Muscle of arm (tissue), 12 donors: ENCODE measurements around the gene GSE1. TPM values are rescaled to one million over a fixed set of nuclear protein-coding genes. Genes with fewer than 3 reads are reported as not detected.

Source experiments
- DNase-seq: peaks from one replicate; pipeline ENCODE4 v3.0.0-alpha.2; 2013
- polyA plus RNA-seq, 12 donors: library from polyadenylated mRNA; unstranded; fragments of 120-200 nt; gene quantifications; one replicate each; pipeline ENCODE4 v1.2.1, GENCODE V29; 2013; ENCODE audit not compliant: insufficient read length in 12 of 12

The GSE1 gene
- polyA plus RNA-seq, 12 donors: 35.4 to 106 (median 53.9) TPM; not detected in 1

DNA sequence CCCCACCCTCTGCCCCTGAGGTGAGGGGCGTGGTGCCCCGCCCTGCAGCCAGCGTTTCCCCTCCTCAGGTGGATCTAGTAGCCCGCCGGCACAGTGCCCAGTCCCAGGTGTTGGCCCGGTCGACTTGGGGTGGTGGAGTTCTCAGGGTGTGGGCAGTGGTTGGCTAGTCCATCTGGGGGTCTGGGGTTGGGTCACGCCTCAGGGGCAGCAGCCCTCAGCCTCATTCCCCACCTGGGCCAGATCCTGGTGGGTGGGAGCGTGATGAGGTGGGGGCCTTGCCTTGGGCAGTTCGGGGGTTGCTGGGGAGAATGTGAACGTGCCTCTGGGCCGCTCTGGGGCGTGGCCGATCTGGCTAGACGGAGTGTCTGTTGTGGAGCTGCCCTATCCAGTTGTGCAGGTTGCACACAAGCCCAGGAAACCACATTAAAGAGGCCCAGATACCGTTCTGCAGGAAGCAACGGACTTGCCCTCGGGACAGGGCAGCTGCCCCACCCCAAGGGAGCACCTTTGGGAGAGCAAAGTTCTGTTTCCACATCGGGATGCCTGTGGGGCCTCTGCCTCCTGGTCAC lies 32.0 kb downstream of the GSE1 start:
- no peak for DNase-seq

DNA sequence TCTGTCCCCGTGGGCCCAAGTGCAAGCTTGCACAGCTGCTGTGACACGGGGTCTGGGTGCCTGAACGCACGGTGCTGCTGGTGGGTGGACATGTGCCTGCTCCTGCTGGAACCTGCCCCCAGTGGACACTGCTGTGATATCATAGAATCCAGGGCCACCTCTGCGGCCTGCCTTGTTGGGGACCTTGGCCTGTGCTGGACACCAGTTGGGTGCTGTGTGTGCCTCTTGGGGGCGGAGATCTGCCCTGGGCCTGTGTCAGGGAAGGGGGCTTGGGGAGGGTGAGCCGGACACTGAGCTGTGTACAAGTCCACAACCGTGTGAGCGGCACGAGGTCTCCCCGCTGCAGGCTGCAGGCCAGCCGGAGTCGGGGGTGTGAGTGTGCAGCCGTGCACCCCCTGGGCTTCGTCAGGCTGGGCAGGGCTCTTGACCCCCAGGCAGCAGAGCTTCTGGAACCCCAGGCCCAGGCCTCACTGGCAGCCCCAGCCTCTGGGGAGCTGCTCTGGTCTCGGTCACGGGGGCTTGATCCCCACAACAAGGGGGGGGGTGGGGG lies 33.3 kb downstream of the GSE1 start:
- DNase-seq: no peak

DNA sequence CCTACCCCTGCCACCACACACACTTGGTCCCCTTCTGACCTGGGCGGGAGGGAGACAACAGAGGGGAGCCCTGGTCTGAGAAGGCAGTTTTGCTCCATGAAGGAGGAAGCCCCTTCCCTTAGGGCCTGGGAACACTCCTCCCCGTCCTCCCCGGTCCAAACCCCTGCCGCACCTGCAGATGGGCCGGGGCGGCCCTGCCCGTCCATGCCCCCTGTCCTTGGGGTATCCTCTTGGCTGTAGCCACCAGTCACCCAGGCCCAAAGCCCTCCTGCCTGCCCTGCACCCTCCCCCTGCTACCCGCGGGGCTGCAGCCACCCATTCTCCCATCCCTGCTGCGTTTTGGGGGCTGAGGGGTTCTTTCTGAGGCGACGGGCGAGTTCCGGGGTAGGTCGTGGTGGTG lies 33.9 kb downstream of the GSE1 start:
- DNase-seq: no peak

DNA sequence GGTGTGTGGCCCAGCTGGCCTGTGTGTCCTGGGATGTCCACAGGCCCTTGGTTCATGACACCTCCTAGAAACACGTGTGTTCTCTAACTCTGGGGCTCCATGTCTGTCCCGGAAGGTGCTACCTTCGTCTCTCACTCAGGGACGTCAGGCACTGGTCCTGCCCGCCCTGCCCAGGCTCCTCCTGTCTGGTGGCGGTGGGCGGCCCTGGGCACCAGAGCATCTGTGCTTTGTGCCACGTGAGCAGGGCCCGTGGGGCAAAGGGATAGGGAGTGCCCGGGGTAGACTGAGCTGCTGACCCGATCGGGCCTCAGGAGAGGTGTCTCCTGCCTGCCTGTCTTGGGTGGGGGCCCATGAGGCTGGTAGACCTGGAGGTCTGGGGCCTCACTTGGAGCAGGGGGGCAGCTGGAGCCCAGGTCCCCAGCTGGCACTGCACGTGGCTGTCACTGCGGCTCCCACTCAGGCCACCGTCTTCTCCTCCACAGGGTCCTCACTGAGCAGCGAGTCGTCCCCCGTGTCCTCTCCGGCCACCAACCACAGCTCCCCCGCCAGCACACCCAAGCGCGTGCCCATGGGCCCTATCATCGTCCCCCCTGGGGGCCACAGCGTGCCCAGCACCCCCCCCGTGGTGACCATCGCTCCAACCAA lies 35.1 kb downstream of the GSE1 start:
- no peak for DNase-seq

DNA sequence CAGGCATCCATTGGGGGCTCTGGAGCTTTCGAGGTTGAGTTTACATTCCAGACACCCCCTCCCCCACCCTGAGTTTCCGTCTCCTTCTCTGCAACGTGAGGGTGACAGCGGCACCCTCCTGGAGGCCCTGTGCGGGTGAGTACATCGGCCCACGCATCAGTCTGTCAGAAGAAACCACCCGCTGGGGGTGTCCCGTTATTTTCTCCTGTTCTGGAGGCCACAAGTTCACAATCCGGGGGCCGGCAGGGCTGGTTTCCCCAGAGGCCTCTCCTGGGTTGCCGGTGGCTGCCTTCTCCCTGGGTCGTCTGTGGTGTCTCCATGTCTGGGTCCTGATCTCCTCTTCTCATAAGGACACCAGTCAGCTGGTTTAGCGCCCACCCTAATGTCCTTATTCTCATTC lies 35.7 kb downstream of the GSE1 start:
- no peak for DNase-seq

DNA sequence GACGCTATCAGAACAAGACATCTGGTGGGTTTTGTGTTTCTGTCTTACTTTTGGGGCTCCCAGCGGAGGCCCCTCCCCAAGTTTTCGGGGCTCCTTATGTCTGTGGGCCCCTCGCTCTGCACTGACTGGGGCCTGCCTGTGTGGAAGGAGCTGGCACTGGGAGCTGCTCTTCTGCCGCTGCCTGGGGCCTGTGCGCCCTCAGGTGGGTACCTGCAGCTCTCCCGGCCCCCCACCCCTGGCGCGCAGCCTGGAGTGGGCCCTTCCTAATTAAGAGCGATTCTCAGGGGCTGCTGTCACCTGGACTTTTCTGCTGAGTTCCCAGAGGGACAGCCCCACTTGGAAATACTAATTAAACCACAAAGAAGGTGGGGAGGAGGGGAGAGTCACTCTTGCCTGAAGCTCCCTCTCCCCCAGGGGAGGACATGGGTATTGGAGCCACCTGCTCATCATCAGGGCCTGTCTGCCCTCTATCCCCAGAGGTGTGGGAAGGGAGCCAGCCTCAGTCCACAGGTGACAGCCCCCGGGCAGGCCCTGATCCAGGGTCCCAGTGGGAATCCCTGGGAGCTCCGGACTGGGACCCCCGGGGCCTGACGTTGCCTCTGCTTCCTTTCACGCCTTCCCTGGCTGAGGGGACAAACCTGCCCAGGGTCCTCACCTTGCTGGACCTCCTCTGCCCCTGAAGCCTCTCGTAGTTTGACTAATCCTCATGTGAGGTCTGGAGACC lies 36.5 kb downstream of the GSE1 start:
- no peak for DNase-seq

DNA sequence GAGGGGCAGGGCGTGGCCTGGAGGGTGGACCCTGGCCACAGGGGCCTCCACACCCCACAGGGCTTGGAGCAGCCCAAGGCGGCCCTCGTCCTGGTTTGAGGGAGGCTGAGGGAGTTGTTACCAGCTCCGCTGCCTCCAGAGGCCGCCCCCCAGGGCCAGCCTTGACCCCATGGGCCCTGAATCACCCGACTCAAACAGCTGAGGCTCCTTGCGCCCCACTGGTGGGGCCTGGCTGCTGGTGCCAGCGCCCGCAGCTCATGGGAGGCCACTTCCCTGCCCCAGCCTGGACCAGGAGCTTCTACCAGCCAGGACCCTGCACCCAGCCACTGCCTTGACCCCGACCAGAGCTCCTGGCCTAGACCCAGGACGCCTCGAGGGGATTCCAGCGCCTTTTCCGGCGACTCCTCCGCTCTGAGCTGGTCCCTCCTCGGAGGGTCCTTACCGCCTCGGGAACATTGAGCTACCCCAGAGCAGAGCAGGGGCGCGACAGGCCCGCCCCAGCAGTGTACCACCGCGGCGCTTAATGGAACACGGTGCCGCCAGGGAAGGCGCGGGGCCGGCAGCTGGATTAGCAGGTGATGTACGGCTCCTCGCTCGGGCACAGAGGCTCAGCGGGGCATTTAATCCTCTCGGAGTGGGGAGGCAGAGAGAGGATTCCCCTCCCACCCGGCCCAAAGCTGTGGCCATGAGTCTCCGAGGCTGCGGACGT lies 37.2 kb downstream of the GSE1 start:
- DNase-seq: no peak

DNA sequence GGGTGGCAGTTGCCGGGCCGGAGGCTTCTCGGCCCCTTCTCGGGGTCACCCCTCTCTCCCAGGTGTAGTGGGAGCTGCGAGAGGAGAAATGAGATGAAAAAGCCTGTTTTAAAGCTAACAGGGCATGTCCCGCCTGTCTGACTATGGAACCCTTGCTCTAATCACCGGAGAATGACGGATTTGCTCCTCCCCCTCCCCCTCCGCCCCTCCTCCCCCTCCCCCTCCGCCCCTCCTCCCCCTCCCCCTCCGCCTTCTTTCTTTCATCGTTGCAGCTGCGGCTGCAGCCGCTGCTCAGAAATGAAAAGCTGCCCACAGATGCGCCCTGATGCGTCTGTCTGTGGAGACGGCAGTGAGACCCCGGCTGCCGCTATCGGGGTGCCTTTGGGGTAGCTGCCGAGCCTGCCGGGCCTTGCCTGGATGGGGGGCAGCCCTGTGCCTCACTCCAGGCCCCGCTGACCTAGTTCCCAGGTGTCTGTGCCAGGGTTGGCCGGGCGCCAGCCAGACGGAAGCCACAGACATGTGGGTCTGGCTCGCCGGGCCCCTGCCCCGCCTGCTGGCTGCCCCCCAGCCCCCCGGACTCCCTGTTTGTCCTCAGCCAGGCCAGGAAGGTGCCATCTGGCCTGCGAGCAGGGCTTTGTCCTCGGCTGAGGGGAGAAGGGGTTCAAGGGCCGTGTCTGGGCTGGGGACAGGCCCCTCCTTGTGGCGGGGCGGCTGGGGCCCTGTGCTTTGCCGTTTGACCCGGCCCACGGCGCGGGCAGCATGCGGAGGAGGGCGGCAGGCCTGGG lies 37.9 kb downstream of the GSE1 start:
- no peak for DNase-seq

DNA sequence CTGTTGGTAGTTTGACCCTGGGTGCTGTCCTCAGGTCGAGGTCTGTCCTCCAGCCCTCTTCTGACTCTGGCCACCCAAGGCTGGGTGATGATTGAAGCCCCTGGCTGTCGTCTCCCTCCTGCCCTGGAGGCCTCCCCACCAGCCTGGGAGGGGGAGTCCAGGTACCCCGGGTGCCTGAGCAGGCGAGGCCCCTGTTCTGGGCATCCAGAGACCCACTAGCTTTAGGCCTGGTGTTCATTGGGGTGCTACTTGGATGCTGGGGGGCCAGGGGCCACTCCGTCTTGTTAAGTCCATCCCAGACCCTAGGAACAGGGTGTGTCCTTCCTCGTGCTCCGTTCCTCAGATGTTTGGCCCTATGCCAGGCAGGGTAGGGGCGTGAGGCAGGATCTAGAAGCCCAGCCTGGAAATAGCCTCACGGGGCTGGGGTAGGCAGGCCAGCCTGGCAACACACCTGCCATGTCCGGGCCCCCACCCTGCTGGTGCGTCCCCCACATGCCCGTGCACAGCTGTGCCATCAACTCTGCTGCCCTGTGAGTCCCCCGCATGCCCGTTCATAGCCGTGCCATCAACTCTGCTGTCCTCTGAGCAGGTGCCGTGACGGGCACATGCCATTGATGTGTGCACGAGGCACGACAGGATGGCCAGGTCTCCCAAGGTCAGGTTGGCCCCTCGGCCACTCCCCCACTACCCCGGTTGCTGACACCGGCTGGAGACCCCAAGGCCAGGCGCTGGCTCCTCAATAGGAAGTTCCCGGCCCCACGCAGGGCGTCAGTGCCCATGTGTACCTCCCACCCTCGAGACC lies 38.7 kb downstream of the GSE1 start:
- DNase-seq: no peak

DNA sequence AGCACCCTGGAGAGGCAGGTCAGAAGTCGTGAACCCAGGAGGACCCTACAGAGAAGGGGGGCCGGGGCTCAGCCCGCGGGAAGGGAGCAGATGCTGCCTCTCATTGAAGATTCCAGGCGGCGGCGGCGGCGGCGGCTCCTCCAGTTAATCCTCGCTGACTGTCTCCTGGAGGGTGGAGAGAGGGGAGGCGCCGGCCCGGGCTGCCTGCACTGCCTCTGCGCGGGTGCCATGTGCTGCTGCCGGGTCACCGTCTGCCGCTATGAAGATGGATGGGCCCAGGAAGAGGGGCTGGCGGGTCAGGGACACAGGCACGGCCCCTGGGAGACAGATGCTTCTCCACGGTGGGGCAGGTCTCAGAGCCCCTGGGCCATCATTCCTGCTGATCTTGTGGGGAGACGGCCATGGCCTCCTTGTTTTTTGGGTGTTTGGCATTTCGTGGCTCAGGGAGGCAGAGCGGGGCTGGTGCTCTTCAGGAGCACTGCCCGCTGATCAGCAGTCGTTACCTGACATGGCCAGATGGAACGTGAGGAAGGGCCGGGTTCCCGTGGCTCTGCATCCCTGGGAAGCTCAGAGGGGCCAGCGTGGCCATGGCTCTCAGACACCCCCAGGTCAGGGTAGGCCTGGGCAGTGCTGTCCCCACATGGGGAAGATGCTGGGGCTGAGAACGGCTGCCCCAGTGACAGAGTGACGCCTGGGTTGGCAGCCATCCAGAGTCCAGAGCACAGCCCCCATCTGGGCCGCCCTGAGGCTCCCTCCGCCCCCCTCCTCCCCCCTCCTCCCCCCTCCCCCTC lies 39.5 kb downstream of the GSE1 start:
- no peak for DNase-seq

DNA sequence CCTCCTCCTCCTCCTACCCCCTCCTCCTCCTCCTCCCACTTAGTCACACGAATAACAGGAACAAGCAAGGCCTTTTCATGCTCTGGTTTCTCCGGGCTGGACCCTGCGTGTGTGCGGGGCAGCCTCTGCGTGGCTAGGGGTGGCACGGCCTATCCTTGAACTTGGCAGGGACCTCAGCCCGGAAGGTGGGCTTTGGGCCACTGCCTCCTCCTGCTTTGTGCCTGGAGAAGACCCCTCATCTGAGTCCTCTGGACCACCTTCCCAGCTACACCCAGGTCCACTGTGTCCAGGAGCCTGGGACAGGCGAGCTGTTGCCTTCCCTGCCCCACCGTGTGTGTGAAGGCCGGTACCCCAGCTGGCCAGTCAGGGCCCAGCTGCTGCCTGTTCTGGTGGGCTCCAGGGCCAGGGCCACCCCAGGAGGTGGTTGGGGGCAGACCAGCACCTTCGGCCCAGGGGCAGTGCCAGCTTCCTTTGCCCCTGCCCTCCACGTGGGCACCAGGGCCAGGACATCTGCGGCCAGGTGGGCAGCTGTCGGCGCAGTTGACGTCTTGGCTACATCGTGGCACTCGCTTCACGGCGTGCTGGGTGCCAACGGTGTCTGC lies 40.3 kb downstream of the GSE1 start:
- no peak for DNase-seq

DNA sequence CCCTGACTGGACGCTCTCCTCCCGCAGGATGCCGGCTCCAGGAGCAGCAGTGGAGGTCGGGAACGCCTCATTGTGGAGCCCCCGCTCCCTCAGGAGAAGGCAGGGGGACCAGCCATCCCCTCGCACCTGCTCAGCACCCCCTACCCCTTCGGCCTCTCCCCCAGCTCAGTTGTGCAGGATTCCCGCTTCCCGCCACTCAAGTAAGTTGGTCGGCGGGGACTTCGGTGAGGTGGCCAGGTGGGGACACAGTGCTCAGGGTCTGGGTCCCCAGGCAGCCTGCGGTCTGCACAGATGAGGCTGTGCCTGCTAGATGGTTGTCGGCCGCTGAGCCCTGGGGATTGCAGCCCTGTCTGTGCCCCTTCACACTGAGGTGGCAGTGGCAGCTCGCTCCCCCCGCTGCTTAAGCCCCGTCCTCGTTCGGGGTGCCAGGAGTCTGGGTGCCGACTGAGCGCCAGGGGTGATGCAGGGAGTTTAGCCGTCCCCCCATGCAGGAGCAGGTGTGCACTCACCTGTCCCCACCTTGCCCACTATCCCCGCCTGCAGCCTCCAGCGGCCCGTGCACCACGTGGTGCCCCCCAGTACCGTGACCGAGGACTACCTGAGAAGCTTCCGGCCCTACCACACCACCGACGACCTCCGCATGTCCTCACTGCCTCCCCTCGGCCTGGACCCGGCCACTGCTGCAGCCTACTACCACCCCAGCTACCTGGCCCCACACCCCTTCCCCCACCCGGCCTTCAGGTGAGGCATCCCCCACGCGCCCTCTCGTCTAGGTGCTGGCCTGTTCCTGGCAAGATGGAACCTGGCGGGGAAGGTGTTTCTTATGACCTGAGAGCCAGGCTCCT lies 41.4 kb downstream of the GSE1 start:
- DNase-seq: no peak

DNA sequence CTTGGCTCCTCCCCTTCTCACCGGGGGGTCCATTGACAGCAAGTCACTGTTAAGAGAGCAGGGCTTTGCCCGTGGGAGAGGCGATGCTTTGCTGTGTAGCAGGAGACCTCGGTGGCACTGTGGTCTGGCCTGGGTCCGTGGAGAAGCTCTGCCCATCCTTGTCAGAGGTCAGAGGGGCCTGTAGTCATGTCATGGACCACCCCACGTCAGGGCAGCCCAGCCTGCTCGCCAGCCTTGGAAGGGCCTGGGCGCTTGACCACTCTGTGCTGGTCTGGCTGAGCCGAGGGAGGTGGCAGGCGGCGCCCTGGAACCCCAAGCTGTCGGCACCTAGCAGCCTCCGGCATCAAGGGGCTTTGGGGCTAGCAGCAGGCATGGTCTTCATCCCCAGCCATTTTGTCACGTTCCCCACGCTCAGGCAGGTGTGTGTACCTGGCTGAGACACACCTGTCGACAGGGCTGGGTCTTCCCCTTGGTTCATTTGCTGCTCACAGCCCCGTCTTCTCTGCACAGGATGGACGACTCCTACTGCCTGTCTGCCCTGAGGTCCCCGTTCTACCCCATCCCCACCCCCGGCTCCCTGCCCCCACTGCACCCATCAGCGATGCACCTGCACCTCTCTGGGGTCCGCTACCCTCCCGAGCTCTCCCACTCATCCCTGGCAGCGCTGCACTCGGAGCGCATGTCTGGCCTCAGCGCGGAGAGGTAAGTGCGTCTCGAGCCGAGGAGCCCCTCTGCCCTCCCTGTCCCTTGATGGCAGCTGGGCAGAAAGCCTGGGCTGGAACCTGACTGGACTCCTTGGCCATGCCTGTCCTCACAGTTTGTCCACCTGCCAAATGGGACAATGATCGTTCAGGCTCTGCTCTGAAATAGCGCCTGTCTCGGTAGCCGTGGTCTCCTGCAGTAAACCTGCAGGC lies 42.4 kb downstream of the GSE1 start:
- no peak for DNase-seq

DNA sequence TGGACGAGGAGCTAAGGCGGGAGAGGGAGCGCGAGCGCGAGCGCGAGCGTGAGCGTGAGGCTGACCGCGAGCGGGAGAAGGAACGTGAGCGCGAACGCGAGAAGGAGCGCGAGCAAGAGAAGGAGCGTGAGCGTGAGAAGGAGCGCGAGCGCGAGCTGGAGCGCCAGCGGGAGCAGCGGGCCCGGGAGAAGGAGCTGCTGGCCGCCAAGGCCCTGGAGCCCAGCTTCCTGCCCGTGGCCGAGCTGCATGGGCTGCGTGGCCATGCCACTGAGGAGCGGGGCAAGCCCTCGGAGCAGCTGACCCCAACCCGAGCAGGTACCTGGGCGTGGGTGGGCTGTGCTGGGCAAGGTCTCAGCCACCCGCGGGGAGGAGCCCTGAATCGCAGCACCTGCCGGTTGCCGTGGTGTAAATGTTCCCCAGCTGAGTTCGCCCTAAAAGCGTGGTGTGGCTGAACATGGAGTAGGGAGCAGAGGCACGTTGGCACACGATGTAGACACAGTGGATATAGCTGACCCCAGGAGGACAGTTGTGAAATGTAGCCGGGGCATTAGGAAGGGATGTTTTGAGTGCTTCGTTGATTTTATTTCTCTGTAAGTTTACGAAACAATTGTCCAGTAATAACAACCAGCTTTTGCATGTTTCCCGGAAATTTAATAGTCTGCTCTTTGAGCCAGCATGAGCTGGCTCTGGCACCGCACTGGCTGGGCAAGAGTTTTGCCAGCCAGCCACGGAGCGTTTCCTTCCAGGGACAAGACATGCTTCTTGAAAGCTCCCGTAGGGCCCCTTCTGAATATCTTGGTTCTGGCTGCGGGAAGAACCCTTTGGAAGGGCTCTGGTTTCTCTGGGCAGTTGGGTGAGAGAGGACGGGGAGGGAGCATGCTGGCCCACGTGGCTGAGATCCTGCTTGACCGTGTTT lies 43.5 kb downstream of the GSE1 start:
- no peak for DNase-seq

DNA sequence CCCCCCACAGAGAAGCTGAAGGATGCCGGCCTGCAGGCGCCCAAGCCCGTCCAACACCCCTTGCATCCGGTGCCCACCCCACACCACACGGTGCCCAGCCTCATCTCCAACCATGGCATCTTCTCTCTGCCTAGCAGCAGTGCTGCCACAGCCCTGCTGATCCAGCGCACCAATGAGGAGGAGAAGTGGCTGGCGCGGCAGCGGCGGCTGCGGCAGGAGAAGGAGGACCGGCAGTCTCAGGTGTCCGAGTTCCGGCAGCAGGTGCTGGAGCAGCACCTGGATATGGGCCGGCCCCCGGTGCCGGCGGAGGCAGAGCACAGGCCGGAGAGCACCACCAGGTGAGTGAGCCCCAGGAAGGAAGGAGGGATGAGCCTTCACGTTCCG lies 44.1 kb downstream of the GSE1 start:
- no peak for DNase-seq

DNA sequence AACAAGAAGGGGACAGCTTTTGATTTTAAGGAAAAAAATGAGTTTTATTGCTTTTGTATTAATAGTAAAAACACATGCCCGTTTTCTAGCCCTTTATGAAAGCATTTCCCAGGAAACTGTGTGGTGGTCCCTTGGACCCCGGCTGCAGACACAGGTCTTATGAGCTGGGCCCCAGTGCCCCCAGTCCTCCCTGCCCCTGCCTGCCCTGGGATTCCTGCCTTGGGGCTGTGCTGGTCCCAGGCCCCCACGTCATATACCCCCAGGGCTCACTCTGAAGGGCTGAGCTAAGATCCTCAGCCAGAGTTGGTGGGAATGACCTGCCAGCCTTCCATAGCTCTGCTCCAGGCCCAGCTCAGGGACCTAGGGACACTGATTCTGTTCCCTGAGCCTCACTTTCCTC lies 44.9 kb downstream of the GSE1 start:
- DNase-seq: no peak
